ENCODE data around the gene SESN1. TPM values are rescaled to one million over a fixed set of nuclear protein-coding genes. Genes with fewer than 3 reads are reported as not detected.
A peak's percentile ranks its signal among the peaks of the same experiment; 100 is the strongest.

The SESN1 gene
- total and polyA plus RNA-seq, 9 of the 15 experiments (the other 6 are each of a cell fraction or from before 2014, with no cell fraction given) = 3.1 to 13.0 (median 7.4) TPM

DNA sequence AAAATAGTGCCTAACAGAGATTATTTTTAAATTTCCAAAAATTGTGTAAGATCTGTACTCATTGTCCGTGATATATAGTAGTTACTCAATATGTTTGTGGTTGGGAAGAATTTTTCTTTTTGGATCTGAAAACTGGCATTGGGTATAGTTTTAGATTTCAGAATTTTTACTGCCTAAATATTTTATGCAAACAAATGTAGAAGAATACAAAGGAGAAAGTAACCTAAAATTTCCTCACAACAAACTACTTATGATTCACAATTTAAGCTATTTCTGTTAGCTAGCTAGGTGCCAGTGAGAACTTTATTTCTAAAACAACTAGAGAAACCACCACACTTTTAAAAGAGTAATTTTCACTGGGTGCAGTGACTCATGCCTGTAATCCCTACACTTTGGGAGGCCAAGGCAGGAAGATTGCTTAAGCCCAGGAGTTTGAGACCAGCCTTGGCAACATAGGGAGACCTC, 38.8 kb downstream of the SESN1 start:
- ATAC-seq = no peak

DNA sequence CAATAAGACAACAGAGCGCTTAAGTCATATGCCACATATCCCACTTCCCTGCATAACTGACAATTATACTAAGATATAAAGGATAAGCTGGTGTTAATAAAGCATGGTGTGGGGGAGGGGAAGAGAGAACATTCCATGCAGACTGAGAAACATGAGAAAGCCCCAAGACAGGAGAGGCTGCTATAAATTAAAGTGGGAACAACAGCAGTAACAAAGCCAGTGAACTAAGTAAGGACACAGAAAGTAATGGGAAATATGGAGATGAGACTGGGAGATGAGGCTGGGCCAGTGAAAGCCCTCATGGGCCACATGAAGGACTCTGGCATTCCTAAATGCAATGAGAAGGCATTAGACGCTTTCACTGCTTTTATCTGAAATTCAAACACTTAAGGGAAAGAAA, 41.3 kb downstream of the SESN1 start:
- H3K27ac ChIP-seq (ENCODE audit: extremely low read depth, low read depth, low read length) = no peak overlapping the region
- no peak for FAIRE-seq
- no peaks in the 10 kb centered on the region for H4K20me1 ChIP-seq (replicated peaks; ENCODE audit: control insufficient read depth, insufficient read depth, low read length)
- H3K36me3 ChIP-seq (ENCODE audit: control insufficient read depth, insufficient read depth, low read length) = no peaks in the 10 kb centered on the region
- BruUV-seq (replicated peaks) = no TSS peak
- no peak overlapping the region for H2AFZ ChIP-seq (ENCODE audit: low read depth, low read length)
- no peak overlapping the region for H3K4me3 ChIP-seq
- POLR2A ChIA-PET = no interaction called here
- no peak for DNase-seq (ENCODE audit: extremely low read depth in 1 of 4, low spot score in 3 of 4)
- 0 out of 3 replicates have a peak, but pooled peaks cover 2% of the 10 kb centered on the region for H3K79me2 ChIP-seq (ENCODE audit: control insufficient read depth, insufficient read depth, low read length)
- intact Hi-C loops (cut with micrococcal nuclease) = no loop called here
- no peaks in the 10 kb centered on the region for H3K9me3 ChIP-seq (replicated peaks; ENCODE audit: control insufficient read depth, insufficient read depth, low read depth, low read length)
- no peak for ATAC-seq
- no peaks in the 10 kb centered on the region for H3K27me3 ChIP-seq (ENCODE audit: control insufficient read depth in 2 of 2, insufficient read depth in 2 of 2, low read length in 2 of 2)
- H3K4me2 ChIP-seq (ENCODE audit: insufficient read depth, low read length) = no peak overlapping the region
- 50% methylated on average over 2 of the region's 2 CpGs for WGBS (ENCODE audit: insufficient coverage, low coverage, missing lambda C conversion rate)
- H3K9ac ChIP-seq (ENCODE audit: insufficient read depth in 1 of 2, low read depth in 2 of 2, low read length in 2 of 2) = no peak overlapping the region
- peaks cover 0 to 13% of the 10 kb centered on the region in 2 experiments; a peak in 2 of 5 replicates for H3K4me1 ChIP-seq (replicated peaks in 1 of 2; ENCODE audit: control insufficient read depth in 2 of 2, insufficient read depth in 2 of 2, low read length in 2 of 2)
- in situ Hi-C loops (cut with MboI) = loop anchor here (25.0 kb wide), 1 partner anchor 141 kb away; no protein-coding TSS in a partner anchor
- H3K9me1 ChIP-seq (ENCODE audit: control insufficient read depth, insufficient read depth, low read length) = no peaks in the 10 kb centered on the region
- CTCF ChIA-PET (ENCODE audit: low intra/inter-chr PET ratio) = no interaction called here
- TF ChIP-seq CHD4 (IDR thresholded peaks at IDR 0.05; ENCODE audit: insufficient read depth, insufficient replicate concordance, low read depth, low read length, poor library complexity, severe bottlenecking) = no peak

More for the DNA sequence above, 38.8 kb downstream of the SESN1 start:
- Histone ChIP-seq H3K9me3 (replicated peaks; ENCODE audit: control insufficient read depth, insufficient read depth, low read depth, low read length) (no peaks in the 10 kb centered on the region), H4K20me1 (replicated peaks; ENCODE audit: control insufficient read depth, insufficient read depth, low read length) (no peaks in the 10 kb centered on the region), H3K27me3 (ENCODE audit: control insufficient read depth in 2 of 2, insufficient read depth in 2 of 2, low read length in 2 of 2) (no peaks in the 10 kb centered on the region), H3K4me2 (ENCODE audit: insufficient read depth, low read length) (no peak overlapping the region), H3K27ac (ENCODE audit: extremely low read depth, low read depth, low read length) (no peak overlapping the region), H2AFZ (ENCODE audit: low read depth, low read length) (no peak overlapping the region), H3K36me3 (ENCODE audit: control insufficient read depth, insufficient read depth, low read length) (no peaks in the 10 kb centered on the region), H3K4me1 (replicated peaks in 1 of 2; ENCODE audit: control insufficient read depth in 2 of 2, insufficient read depth in 2 of 2, low read length in 2 of 2) (peaks cover 0 to 13% of the 10 kb centered on the region in 2 experiments; a peak in 2 of 5 replicates), H3K9ac (ENCODE audit: insufficient read depth in 1 of 2, low read depth in 2 of 2, low read length in 2 of 2) (no peak overlapping the region), H3K79me2 (ENCODE audit: control insufficient read depth, insufficient read depth, low read length) (no peaks in the 10 kb centered on the region), H3K9me1 (ENCODE audit: control insufficient read depth, insufficient read depth, low read length) (no peaks in the 10 kb centered on the region), H3K4me3 (no peak overlapping the region)
- 57% methylated on average over 1 of the region's 1 CpG for WGBS (ENCODE audit: insufficient coverage, low coverage, missing lambda C conversion rate)
- TF ChIP-seq, protein P1, sequence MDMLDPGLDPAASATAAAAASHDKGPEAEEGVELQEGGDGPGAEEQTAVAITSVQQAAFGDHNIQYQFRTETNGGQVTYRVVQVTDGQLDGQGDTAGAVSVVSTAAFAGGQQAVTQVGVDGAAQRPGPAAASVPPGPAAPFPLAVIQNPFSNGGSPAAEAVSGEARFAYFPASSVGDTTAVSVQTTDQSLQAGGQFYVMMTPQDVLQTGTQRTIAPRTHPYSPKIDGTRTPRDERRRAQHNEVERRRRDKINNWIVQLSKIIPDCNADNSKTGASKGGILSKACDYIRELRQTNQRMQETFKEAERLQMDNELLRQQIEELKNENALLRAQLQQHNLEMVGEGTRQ (CRISPR knock-in tag; IDR thresholded peaks at IDR 0.05) = no peak
- TF ChIP-seq CEBPG (CRISPR knock-in tag; IDR thresholded peaks at IDR 0.05) = no peak
- TF ChIP-seq CEBPG (tag; conservative IDR thresholded peaks at IDR 0.05 in 1 of 2, IDR thresholded peaks at IDR 0.05 in 1 of 2) = 0 out of 4 replicates have a peak, but pooled peaks of 1 of the 2 experiments have one; percentile 28
- ChIA-PET CTCF (ENCODE audit: low intra/inter-chr PET ratio) (no interaction called here), POLR2A (no interaction called here)
- intact Hi-C loops (cut with micrococcal nuclease) (no loop called here), in situ Hi-C loops (cut with MboI) (loop anchor here (25.0 kb wide), 1 partner anchor 144 kb away; no protein-coding TSS in a partner anchor)
- FAIRE-seq (no peak), DNase-seq (ENCODE audit: extremely low read depth in 1 of 4, low spot score in 3 of 4) (no peak)
- BruUV-seq (replicated peaks) = no TSS peak
